GM13977 (cell line): ENCODE measurements around the gene TAF11L13.
"Not testable (repeated sequence)": the region's sequence is repeated elsewhere in the genome, so short reads cannot be mapped to it uniquely, and the experiment has no call there.

ENCODE experiments used
- DNase-seq: peaks from one replicate; pipeline ENCODE4 v3.0.0; 2012; ENCODE audit warnings: low spot score
- CTCF ChIP-seq: IDR thresholded peaks from 2 replicates; pipeline ENCODE4 v1.5.1; 2012; ENCODE audit warnings: mild to moderate bottlenecking, control low read depth; ENCODE audit not compliant: insufficient read depth; ENCODE audit errors: extremely low read depth, missing control alignments
- in situ Hi-C: fragments of 300-500 bp; cut with MboI; formaldehyde crosslinking; loops from one replicate; pipeline ENCODE4 v1.12.0; 2022; ENCODE audit warnings: low sequenced_read_pairs, low pct_unique_long_range_greater_than_20kb, mixed read lengths, inconsistent platforms; ENCODE audit not compliant: unreplicated experiment

Gene TAF11L13

GRCh38 chr5:17620627-17621026 lies 11.3 kb upstream of the TAF11L13 start:
- TF ChIP-seq CTCF, result no peak
- DNase-seq, result no peak
- in situ Hi-C loops, result no loop called here

GRCh38 chr5:17625686-17626085 lies 6.2 kb upstream of the TAF11L13 start:
- in situ Hi-C loops, result no loop called here
- DNase-seq, result no peak
- TF ChIP-seq CTCF, result no peak

GRCh38 chr5:17634160-17634559 lies 2.3 kb downstream of the TAF11L13 start, which contains the start of gene TAF11L14:
TSS of gene TAF11L14 (plus strand) at chr5:17634460.
- TF ChIP-seq CTCF, result no peak
- in situ Hi-C loops, result no loop called here
- DNase-seq, result no peak

- in situ Hi-C loops, DNase-seq: not testable (repeated sequence)
Observed at GRCh38 chr5:17649232-17649631, 17.3 kb downstream of the TAF11L13 start.

DNA sequence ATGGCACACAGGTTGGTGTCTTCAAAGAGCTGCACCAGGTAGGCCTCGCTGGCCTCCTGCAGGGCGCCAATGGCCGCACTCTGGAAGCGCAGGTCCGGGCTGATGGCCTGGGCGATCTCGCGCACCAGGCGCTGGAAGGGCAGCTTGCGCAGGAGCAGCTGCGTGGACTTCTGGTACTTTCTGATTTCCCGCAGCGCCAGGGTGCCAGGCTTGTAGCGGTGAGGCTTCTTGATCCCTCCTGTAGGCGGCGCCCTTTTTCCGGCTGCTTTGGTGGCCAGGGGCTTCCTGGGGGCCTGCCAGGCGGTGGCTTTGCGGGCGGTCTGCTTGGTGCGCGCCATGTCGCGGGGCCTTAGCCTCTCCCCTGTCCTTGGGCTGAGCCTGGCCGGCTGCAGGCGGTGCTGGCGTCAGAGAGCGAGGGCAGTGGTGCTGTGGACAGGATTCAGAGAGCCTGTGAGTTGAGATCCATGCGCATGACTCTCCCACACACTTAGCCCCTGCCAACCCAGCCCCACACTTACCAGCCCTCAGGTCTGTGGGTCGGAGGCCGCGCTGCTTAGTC lies 23.4 kb downstream of the TAF11L13 start:
- DNase-seq, in situ Hi-C loops: not testable (repeated sequence)

DNA sequence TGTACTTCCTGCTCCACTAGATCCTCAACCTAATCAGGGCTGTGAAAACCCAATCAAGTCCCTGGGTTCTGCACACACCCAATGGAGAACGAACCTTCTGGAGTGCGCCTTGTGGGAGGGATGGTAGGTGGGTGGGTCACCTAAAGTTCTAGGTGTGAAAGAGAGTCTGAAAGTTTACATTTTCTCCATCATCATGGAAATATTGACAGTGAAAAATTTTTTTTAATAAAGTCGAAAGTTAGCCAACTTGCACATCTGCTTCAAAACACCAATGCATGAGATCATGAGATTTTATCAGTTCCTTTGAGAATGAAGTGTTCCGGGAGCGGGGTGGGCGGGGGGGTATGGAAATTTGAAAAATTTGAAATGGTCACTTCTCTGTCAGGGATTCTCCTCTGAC lies 24.0 kb downstream of the TAF11L13 start:
- DNase-seq, result no peak
- in situ Hi-C loops, result no loop called here
- TF ChIP-seq CTCF, result no peak

GRCh38 chr5:17663182-17663581 lies 31.3 kb downstream of the TAF11L13 start:
- no peak for TF ChIP-seq CTCF
- no peak for DNase-seq
- in situ Hi-C loops, result no loop called here

GRCh38 chr5:17665836-17666235 lies 33.9 kb downstream of the TAF11L13 start:
- TF ChIP-seq CTCF, result no peak
- no peak for DNase-seq
- in situ Hi-C loops, result no loop called here
